HCT116 (cell line): ENCODE data around the gene MON2.
"Not testable (repeated sequence)": the region's sequence is repeated elsewhere in the genome, so short reads cannot be mapped to it uniquely, and the experiment has no call there.

Experiments used
- CEBPB ChIP-seq: IDR thresholded peaks from 2 replicates; pipeline ENCODE4 v1.6.1; 2012; ENCODE audit warnings: low read depth
- EZH2 ChIP-seq: fragments of 200-600 bp; sonication (generic); IDR thresholded peaks from 2 replicates; pipeline ENCODE4 v1.6.1; 2017; ENCODE audit warnings: antibody characterized with exemption, mixed run types
- JUND ChIP-seq: IDR thresholded peaks from 2 replicates; pipeline ENCODE4 v1.6.1; 2012
- POLR2A ChIP-seq: IDR thresholded peaks from 2 replicates; pipeline ENCODE4 v1.7.0; 2011; ENCODE audit warnings: borderline replicate concordance; ENCODE audit not compliant: insufficient read depth, insufficient read length; ENCODE audit errors: extremely low read depth
- POLR2AphosphoS5 ChIP-seq: IDR thresholded peaks from 2 replicates; pipeline ENCODE4 v1.6.1; 2011; ENCODE audit warnings: mild to moderate bottlenecking, low read depth, low read length, moderate library complexity
- SP1 ChIP-seq: IDR thresholded peaks from 2 replicates; pipeline ENCODE4 v1.6.1; 2012; ENCODE audit warnings: low read depth
- TCF7L2 ChIP-seq: IDR thresholded peaks from 2 replicates; pipeline ENCODE4 v1.7.0; 2011; ENCODE audit warnings: borderline replicate concordance, inconsistent platforms; ENCODE audit not compliant: insufficient read depth, insufficient read length; ENCODE audit errors: extremely low read depth
- YY1 ChIP-seq: IDR thresholded peaks from 2 replicates; pipeline ENCODE4 v1.6.1; 2011; ENCODE audit warnings: low read length, low read depth, moderate library complexity, mild to moderate bottlenecking; ENCODE audit not compliant: insufficient replicate concordance; ENCODE audit errors: extremely low read depth
- TF ChIP-seq, protein P1 (sequence below), 3 experiments: fragments of 200-600 bp in 1 of 3; sonication (generic) in 1 of 3; IDR thresholded peaks in 2 of 3; conservative IDR thresholded peaks in 1 of 3; 2 replicates each; pipeline ENCODE4 v1.5.1; 2012 to 2017; ENCODE audit warnings: low read depth in 2 of 3, low read length in 2 of 3, antibody characterized with exemption in 1 of 3, borderline replicate concordance in 1 of 3, control low read depth in 1 of 3, mild to moderate bottlenecking in 1 of 3, mixed read lengths in 1 of 3, mixed run types in 1 of 3, moderate library complexity in 1 of 3; ENCODE audit not compliant: insufficient read depth in 1 of 3
- TF ChIP-seq, protein P2 (sequence below): IDR thresholded peaks from 2 replicates; pipeline ENCODE4 v1.6.1; 2011; ENCODE audit warnings: mild to moderate bottlenecking, low read length, moderate library complexity; ENCODE audit not compliant: insufficient replicate concordance; ENCODE audit errors: extremely low read depth
- TF ChIP-seq, protein P3 (sequence below): IDR thresholded peaks from 2 replicates; pipeline ENCODE4 v1.6.1; 2012; ENCODE audit warnings: low read depth

DNA sequence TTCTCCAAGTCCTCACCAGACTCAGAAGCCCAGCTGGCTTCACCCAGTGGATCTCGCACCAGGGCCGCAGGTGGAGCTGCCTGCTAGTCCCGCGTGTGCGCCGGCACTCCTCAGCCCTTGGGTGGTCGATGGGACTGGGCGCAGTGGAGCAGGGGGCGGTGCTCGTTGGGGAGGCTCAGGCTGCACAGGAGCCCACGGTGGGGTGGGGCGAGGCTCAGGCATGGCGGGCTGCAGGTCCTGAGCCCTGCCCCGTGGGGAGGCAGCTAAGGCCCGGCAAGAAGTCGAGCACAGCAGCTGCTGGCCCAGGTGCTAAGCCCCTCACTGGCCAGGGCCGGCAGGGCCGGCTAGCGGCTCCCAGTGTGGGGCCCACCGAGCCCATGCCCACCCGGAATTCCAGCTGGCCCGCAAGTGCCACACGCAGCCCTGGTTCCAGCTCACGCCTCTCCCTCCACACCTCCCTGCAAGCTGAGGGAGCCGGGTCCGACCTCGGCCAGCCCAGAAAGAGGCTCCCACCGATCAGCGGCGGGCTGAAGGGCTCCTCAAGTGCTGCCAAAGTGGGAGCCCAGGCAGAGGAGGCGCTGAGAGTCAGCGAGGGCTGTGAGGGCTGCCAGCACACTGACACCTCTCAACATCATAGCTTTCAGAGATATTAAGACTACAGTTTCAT, 5.3 kb upstream of the MON2 start:
- not testable (repeated sequence) for TF ChIP-seq POLR2A, SP1, CEBPB, JUND, POLR2AphosphoS5, EZH2, YY1, TCF7L2
- TF ChIP-seq, protein P1, sequence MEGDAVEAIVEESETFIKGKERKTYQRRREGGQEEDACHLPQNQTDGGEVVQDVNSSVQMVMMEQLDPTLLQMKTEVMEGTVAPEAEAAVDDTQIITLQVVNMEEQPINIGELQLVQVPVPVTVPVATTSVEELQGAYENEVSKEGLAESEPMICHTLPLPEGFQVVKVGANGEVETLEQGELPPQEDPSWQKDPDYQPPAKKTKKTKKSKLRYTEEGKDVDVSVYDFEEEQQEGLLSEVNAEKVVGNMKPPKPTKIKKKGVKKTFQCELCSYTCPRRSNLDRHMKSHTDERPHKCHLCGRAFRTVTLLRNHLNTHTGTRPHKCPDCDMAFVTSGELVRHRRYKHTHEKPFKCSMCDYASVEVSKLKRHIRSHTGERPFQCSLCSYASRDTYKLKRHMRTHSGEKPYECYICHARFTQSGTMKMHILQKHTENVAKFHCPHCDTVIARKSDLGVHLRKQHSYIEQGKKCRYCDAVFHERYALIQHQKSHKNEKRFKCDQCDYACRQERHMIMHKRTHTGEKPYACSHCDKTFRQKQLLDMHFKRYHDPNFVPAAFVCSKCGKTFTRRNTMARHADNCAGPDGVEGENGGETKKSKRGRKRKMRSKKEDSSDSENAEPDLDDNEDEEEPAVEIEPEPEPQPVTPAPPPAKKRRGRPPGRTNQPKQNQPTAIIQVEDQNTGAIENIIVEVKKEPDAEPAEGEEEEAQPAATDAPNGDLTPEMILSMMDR (IDR thresholded peaks at IDR 0.05 in 2 of 3, conservative IDR thresholded peaks at IDR 0.05 in 1 of 3; ENCODE audit: borderline replicate concordance in 1 of 3, insufficient read depth in 1 of 3, low read depth in 2 of 3, low read length in 2 of 3) = not testable (repeated sequence)
- TF ChIP-seq, protein P2, sequence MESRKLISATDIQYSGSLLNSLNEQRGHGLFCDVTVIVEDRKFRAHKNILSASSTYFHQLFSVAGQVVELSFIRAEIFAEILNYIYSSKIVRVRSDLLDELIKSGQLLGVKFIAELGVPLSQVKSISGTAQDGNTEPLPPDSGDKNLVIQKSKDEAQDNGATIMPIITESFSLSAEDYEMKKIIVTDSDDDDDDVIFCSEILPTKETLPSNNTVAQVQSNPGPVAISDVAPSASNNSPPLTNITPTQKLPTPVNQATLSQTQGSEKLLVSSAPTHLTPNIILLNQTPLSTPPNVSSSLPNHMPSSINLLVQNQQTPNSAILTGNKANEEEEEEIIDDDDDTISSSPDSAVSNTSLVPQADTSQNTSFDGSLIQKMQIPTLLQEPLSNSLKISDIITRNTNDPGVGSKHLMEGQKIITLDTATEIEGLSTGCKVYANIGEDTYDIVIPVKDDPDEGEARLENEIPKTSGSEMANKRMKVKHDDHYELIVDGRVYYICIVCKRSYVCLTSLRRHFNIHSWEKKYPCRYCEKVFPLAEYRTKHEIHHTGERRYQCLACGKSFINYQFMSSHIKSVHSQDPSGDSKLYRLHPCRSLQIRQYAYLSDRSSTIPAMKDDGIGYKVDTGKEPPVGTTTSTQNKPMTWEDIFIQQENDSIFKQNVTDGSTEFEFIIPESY = not testable (repeated sequence)
- TF ChIP-seq, protein P3, sequence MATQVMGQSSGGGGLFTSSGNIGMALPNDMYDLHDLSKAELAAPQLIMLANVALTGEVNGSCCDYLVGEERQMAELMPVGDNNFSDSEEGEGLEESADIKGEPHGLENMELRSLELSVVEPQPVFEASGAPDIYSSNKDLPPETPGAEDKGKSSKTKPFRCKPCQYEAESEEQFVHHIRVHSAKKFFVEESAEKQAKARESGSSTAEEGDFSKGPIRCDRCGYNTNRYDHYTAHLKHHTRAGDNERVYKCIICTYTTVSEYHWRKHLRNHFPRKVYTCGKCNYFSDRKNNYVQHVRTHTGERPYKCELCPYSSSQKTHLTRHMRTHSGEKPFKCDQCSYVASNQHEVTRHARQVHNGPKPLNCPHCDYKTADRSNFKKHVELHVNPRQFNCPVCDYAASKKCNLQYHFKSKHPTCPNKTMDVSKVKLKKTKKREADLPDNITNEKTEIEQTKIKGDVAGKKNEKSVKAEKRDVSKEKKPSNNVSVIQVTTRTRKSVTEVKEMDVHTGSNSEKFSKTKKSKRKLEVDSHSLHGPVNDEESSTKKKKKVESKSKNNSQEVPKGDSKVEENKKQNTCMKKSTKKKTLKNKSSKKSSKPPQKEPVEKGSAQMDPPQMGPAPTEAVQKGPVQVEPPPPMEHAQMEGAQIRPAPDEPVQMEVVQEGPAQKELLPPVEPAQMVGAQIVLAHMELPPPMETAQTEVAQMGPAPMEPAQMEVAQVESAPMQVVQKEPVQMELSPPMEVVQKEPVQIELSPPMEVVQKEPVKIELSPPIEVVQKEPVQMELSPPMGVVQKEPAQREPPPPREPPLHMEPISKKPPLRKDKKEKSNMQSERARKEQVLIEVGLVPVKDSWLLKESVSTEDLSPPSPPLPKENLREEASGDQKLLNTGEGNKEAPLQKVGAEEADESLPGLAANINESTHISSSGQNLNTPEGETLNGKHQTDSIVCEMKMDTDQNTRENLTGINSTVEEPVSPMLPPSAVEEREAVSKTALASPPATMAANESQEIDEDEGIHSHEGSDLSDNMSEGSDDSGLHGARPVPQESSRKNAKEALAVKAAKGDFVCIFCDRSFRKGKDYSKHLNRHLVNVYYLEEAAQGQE = not testable (repeated sequence)
